H1 (cell line): ENCODE measurements around the gene RASGRF1. TPM values are rescaled to one million over a fixed set of nuclear protein-coding genes. Genes with fewer than 3 reads are reported as not detected.

Experiments
- CTCF ChIA-PET: fragments of 300-600 bp; sonication (Branson Sonifier 250); formaldehyde crosslinking; loops from one replicate; lab custom pipeline; 2021; ENCODE audit not compliant: partially characterized antibody; lab: Charles Lee
- POLR2A ChIA-PET: fragments of 300-600 bp; sonication (Branson Sonifier 250); formaldehyde crosslinking; loops from one replicate; lab custom pipeline; 2021; ENCODE audit warnings: inconsistent platforms; ENCODE audit not compliant: partially characterized antibody; lab: Charles Lee
- DNase-seq, 2 experiments: peaks; one replicate each; pipeline versions ENCODE4 v3.0.0 to v3.0.0-alpha.2; 2010 to 2022; ENCODE audit warnings: low spot score in 2 of 2, low read depth in 1 of 2, mixed read lengths in 1 of 2
- FAIRE-seq: peaks from 2 replicates; lab custom pipeline; 2011; peaks lifted over from hg19 to GRCh38; lab: Jason Lieb, UNC
- H2AFZ ChIP-seq: 2 replicates; pipeline ENCODE4 v1.8.1; 2012; ENCODE audit warnings: low read length, inconsistent platforms
- H2AK5ac ChIP-seq: 2 replicates; pipeline ENCODE4 v1.6.1; 2013; ENCODE audit warnings: low read depth, low read length
- H2BK120ac ChIP-seq: replicated peaks from 2 replicates; pipeline ENCODE3; 2013; ENCODE audit warnings: low read depth, low read length, inconsistent platforms
- H2BK12ac ChIP-seq: 2 replicates; pipeline ENCODE4 v1.6.1; 2013; ENCODE audit warnings: low read depth, low read length
- H2BK15ac ChIP-seq: 2 replicates; pipeline ENCODE4 v1.6.1; 2013; ENCODE audit warnings: low read length
- H2BK20ac ChIP-seq: 2 replicates; pipeline ENCODE4 v1.6.1; 2013; ENCODE audit warnings: low read length
- H2BK5ac ChIP-seq: 2 replicates; pipeline ENCODE4 v1.6.1; 2013; ENCODE audit warnings: low read depth, low read length
- H3K14ac ChIP-seq: 2 replicates; pipeline ENCODE4 v1.6.1; 2013; ENCODE audit warnings: inconsistent platforms; ENCODE audit not compliant: insufficient read length
- H3K18ac ChIP-seq: 2 replicates; pipeline ENCODE4 v1.6.1; 2013; ENCODE audit warnings: low read length; ENCODE audit errors: extremely low read depth
- H3K23ac ChIP-seq: 2 replicates; pipeline ENCODE4 v1.6.1; 2013; ENCODE audit warnings: inconsistent platforms; ENCODE audit not compliant: insufficient read length
- H3K23me2 ChIP-seq: 2 replicates; pipeline ENCODE4 v1.6.1; 2013; ENCODE audit warnings: low read depth, low read length
- H3K27ac ChIP-seq: 2 replicates; pipeline ENCODE4 v1.6.1; 2011; ENCODE audit warnings: low read depth, low read length, inconsistent platforms
- H3K27me3 ChIP-seq, 4 experiments: replicated peaks in 1 of 4; 1 replicate in 1 of 4; 2 replicates in 3 of 4; pipeline versions ENCODE4 v1.6.1 to v1.8.1; 2011 to 2013; ENCODE audit warnings: low read length in 3 of 4, mild to moderate bottlenecking in 3 of 4, inconsistent platforms in 2 of 4, mixed read lengths in 2 of 4, moderate library complexity in 1 of 4; ENCODE audit not compliant: control insufficient read depth in 3 of 4, insufficient read depth in 3 of 4; ENCODE audit errors: extremely low read depth in 1 of 4
- H3K36me3 ChIP-seq, 4 experiments: 2 replicates each; pipeline versions ENCODE4 v1.6.1 to v1.8.1; 2011 to 2013; ENCODE audit warnings: mild to moderate bottlenecking in 4 of 4, low read length in 3 of 4, moderate library complexity in 2 of 4, control low read depth in 1 of 4, inconsistent platforms in 1 of 4; ENCODE audit not compliant: insufficient read depth in 4 of 4, control insufficient read depth in 2 of 4
- H3K4ac ChIP-seq: replicated peaks from 2 replicates; pipeline ENCODE3; 2013; ENCODE audit warnings: low read length, low read depth, mixed read lengths, inconsistent platforms; ENCODE audit not compliant: insufficient read length
- H3K4me1 ChIP-seq, 4 experiments: replicated peaks in 1 of 4; 1 replicate in 1 of 4; 2 replicates in 3 of 4; pipeline versions ENCODE4 v1.6.1 to v1.8.1; 2011 to 2013; ENCODE audit warnings: low read length in 3 of 4, inconsistent platforms in 2 of 4, mixed read lengths in 1 of 4; ENCODE audit not compliant: insufficient read depth in 4 of 4, control insufficient read depth in 3 of 4
- H3K4me2 ChIP-seq, 2 experiments: 2 replicates each; pipeline versions ENCODE4 v1.6.1 to v1.8.1; 2011 to 2013; ENCODE audit warnings: low read depth in 2 of 2, low read length in 2 of 2, control low read depth in 1 of 2, inconsistent platforms in 1 of 2, mild to moderate bottlenecking in 1 of 2; ENCODE audit not compliant: insufficient read depth in 1 of 2
- H3K4me3 ChIP-seq, 4 experiments: fragments of 200-600, 300-600 bp in 1 of 4; sonication (generic), shearing (Covaris generic), sonication (Bioruptor Twin) in 1 of 4; 2 replicates each; pipeline versions ENCODE4 v1.5.1 to v1.8.1; 2011 to 2016; ENCODE audit warnings: low read length in 4 of 4, low read depth in 3 of 4, control low read depth in 2 of 4, inconsistent platforms in 2 of 4, mild to moderate bottlenecking in 2 of 4, mixed read lengths in 1 of 4, moderate library complexity in 1 of 4; ENCODE audit not compliant: insufficient read depth in 2 of 4; ENCODE audit errors: extremely low read depth in 1 of 4
- H3K56ac ChIP-seq: replicated peaks from 2 replicates; pipeline ENCODE3; 2013; ENCODE audit warnings: low read depth, mild to moderate bottlenecking, mixed read lengths, low read length, inconsistent platforms; ENCODE audit not compliant: insufficient read length
- H3K79me1 ChIP-seq: 2 replicates; pipeline ENCODE4 v1.6.1; 2013; ENCODE audit warnings: low read depth, low read length, control low read depth
- H3K79me2 ChIP-seq, 2 experiments: 2 replicates each; pipeline versions ENCODE4 v1.6.1 to v1.8.1; 2012 to 2013; ENCODE audit warnings: low read length in 2 of 2, mild to moderate bottlenecking in 2 of 2, inconsistent platforms in 1 of 2; ENCODE audit not compliant: insufficient read depth in 2 of 2, control insufficient read depth in 1 of 2
- H3K9ac ChIP-seq, 4 experiments: replicated peaks in 1 of 4; 1 replicate in 1 of 4; 2 replicates in 3 of 4; pipeline versions ENCODE4 v1.6.1 to v1.8.1; 2011 to 2013; ENCODE audit warnings: low read depth in 3 of 4, low read length in 3 of 4, control low read depth in 2 of 4, mild to moderate bottlenecking in 2 of 4, moderate library complexity in 2 of 4, inconsistent platforms in 1 of 4; ENCODE audit errors: extremely low read depth in 1 of 4
- H3K9me3 ChIP-seq, 2 experiments: 2 replicates each; pipeline versions ENCODE4 v1.6.1 to v1.8.1; 2012 to 2013; ENCODE audit warnings: mild to moderate bottlenecking in 2 of 2, moderate library complexity in 2 of 2, control low read depth in 1 of 2, inconsistent platforms in 1 of 2, low read depth in 1 of 2, low read length in 1 of 2, mixed read lengths in 1 of 2; ENCODE audit not compliant: insufficient read depth in 2 of 2
- H4K20me1 ChIP-seq, 2 experiments: replicated peaks in 1 of 2; 2 replicates each; pipeline versions ENCODE3 to v1.8.1; 2011 to 2013; ENCODE audit warnings: inconsistent platforms in 2 of 2, low read length in 2 of 2, mild to moderate bottlenecking in 1 of 2; ENCODE audit not compliant: insufficient read depth in 2 of 2, control insufficient read depth in 1 of 2
- H4K5ac ChIP-seq: 2 replicates; pipeline ENCODE4 v1.6.1; 2013; ENCODE audit warnings: low read length, low read depth, mixed read lengths, inconsistent platforms; ENCODE audit not compliant: insufficient read length
- H4K8ac ChIP-seq: 2 replicates; pipeline ENCODE4 v1.8.0; 2013; ENCODE audit warnings: mild to moderate bottlenecking, moderate library complexity, low read length, inconsistent platforms; ENCODE audit not compliant: insufficient read depth; ENCODE audit errors: extremely low read depth
- H4K91ac ChIP-seq: replicated peaks from 2 replicates; pipeline ENCODE3; 2013; ENCODE audit warnings: low read length, mixed read lengths, inconsistent platforms; ENCODE audit not compliant: insufficient read length
- ATF3 ChIP-seq: IDR thresholded peaks from 2 replicates; pipeline ENCODE4 v1.6.1; 2011; ENCODE audit warnings: low read depth, mild to moderate bottlenecking, low read length; ENCODE audit not compliant: insufficient read depth
- BRCA1 ChIP-seq: IDR thresholded peaks from 2 replicates; pipeline ENCODE4 v1.6.1; 2012; ENCODE audit warnings: low read depth, low read length, improper control_type of control experiment
- CTCF ChIP-seq, 3 experiments: IDR thresholded peaks; 1 replicate in 2 of 3; 2 replicates in 1 of 3; pipeline versions ENCODE4 v1.5.1 to v1.6.1; 2011; ENCODE audit warnings: low read length in 3 of 3, mild to moderate bottlenecking in 3 of 3, inconsistent platforms in 2 of 3, low read depth in 1 of 3, moderate library complexity in 1 of 3; ENCODE audit not compliant: insufficient read depth in 1 of 3; ENCODE audit errors: control extremely low read depth in 1 of 3
- MAFK ChIP-seq: IDR thresholded peaks from 2 replicates; pipeline ENCODE4 v1.6.1; 2012; ENCODE audit warnings: low read depth, mild to moderate bottlenecking, improper control_type of control experiment, low read length
- PHF8 ChIP-seq: fragments of 200-600 bp; sonication (generic); conservative IDR thresholded peaks from 2 replicates; pipeline ENCODE4 v1.7.1; 2012; ENCODE audit warnings: low read depth, mild to moderate bottlenecking, inconsistent platforms, low read length, moderate library complexity
- POU5F1 ChIP-seq: IDR thresholded peaks from 2 replicates; pipeline ENCODE4 v1.6.1; 2011; ENCODE audit warnings: low read depth, mild to moderate bottlenecking, low read length, moderate library complexity
- RXRA ChIP-seq: IDR thresholded peaks from 2 replicates; pipeline ENCODE4 v1.6.1; 2011; ENCODE audit warnings: low read depth, mild to moderate bottlenecking, low read length, moderate library complexity; ENCODE audit not compliant: insufficient read depth
- SIN3A ChIP-seq, 2 experiments: IDR thresholded peaks in 1 of 2; conservative IDR thresholded peaks in 1 of 2; 2 replicates each; pipeline ENCODE4 v1.6.1; 2011 to 2012; ENCODE audit warnings: low read length in 2 of 2, improper control_type of control experiment in 1 of 2, low read depth in 1 of 2, mild to moderate bottlenecking in 1 of 2
- SP2 ChIP-seq: IDR thresholded peaks from 2 replicates; pipeline ENCODE4 v1.6.1; 2012; ENCODE audit warnings: mild to moderate bottlenecking, low read length, inconsistent platforms
- TAF7 ChIP-seq: optimal IDR thresholded peaks from 2 replicates; pipeline ENCODE3; 2011; ENCODE audit warnings: low read depth, mild to moderate bottlenecking, inconsistent platforms, low read length, moderate library complexity, borderline replicate concordance
- YY1 ChIP-seq: IDR thresholded peaks from 2 replicates; pipeline ENCODE4 v1.6.1; 2011; ENCODE audit warnings: low read depth, mild to moderate bottlenecking, low read length
- WGBS, 2 experiments: shearing (Covaris generic) in 1 of 2; methylation state at CpG; one replicate each; pipeline versions ENCODE4 v1.1.6 to v1.1.7; 2013 to 2015; ENCODE audit warnings: low lambda C conversion rate in 2 of 2, mixed read lengths in 2 of 2, inconsistent platforms in 1 of 2, low coverage in 1 of 2, missing lambda C conversion rate in 1 of 2; ENCODE audit not compliant: insufficient replicate concordance in 2 of 2, insufficient coverage in 1 of 2, insufficient read length in 1 of 2; ENCODE audit errors: extremely low coverage in 1 of 2, missing lambda C conversion rate in 1 of 2; 5-methylcytosine and 5-hydroxymethylcytosine counted together
- polyA plus RNA-seq, 7 experiments: library from polyadenylated mRNA; depleted of rRNA in 3 of 7; stranded (reverse) in 5 of 7; unstranded in 2 of 7; fragments of >200 nt in 5 of 7; fragments of 200-250 nt in 2 of 7; gene quantifications; 1 replicate in 5 of 7; 2 replicates in 1 of 7; 4 replicates in 1 of 7; pipeline versions ENCODE4 v1.2.1 to v1.2.3, GENCODE V29; 2011 to 2013; ENCODE audit warnings: missing spikeins in 2 of 7, mixed read lengths in 2 of 7
- total RNA-seq: library from RNA; stranded (reverse); fragmentation: NEBNext Ultra II Directional; extraction: Animal tissue kit (Norgen Biotek cat#: 25700); gene quantifications from 2 replicates; pipeline ENCODE4 v1.2.1, GENCODE V29; 2021

Gene RASGRF1
- total and polyA plus RNA-seq, 2 of the 8 experiments (the other 6 are each of a cell fraction or from before 2014, with no cell fraction given), result 0.42 to 0.67 TPM

- Histone ChIP-seq H3K4me1 (no peaks in the 10 kb centered on the region), H4K5ac (no peak overlapping the region), H3K27me3 (no peaks in the 10 kb centered on the region), H2BK120ac (no peak overlapping the region), H3K23ac (no peak overlapping the region), H3K4me3 (no peak overlapping the region), H2BK5ac (no peak overlapping the region), H2BK20ac (no peak overlapping the region), H3K36me3 (no peaks in the 10 kb centered on the region), H4K91ac (no peak overlapping the region), H3K79me1 (no peaks in the 10 kb centered on the region), H4K20me1 (no peaks in the 10 kb centered on the region), H3K23me2 (no peaks in the 10 kb centered on the region), H2BK12ac (no peak overlapping the region), H2AFZ (no peak overlapping the region), H4K8ac (no peak overlapping the region), H3K14ac (no peak overlapping the region), H3K27ac (no peak overlapping the region), H3K9ac (no peak overlapping the region), H3K56ac (no peak overlapping the region), H2BK15ac (no peak overlapping the region), H2AK5ac (no peak overlapping the region), H3K18ac (no peak overlapping the region), H3K4ac (no peak overlapping the region), H3K9me3 (no peaks in the 10 kb centered on the region), H3K79me2 (no peaks in the 10 kb centered on the region), H3K4me2 (no peak overlapping the region)
- ChIA-PET CTCF (interaction anchor here (0.6 to 3.2 kb wide), 3 partner anchors 18 to 88 kb away, joined by 3 to 12 read pairs (median 3); no protein-coding TSS in a partner anchor), POLR2A (no interaction called here)
- WGBS, 2 experiments, result 75% methylated on average over 5 of the region's 5 CpGs; no CpG with 5 or more reads in 1 of the 2 experiments
- no peak for FAIRE-seq
- DNase-seq, result no peak
- TF ChIP-seq MAFK, result no peak
- TF ChIP-seq ATF3, result no peak
- no peak for TF ChIP-seq TAF7
- no peak for TF ChIP-seq SP2
- TF ChIP-seq RXRA, result no peak
- TF ChIP-seq POU5F1, result no peak
- no peak for TF ChIP-seq BRCA1
- TF ChIP-seq PHF8, result no peak
- TF ChIP-seq YY1, result no peak
- TF ChIP-seq CTCF (IDR thresholded peaks at IDR 0.05; ENCODE audit: control extremely low read depth in 1 of 3, insufficient read depth in 1 of 3, low read depth in 1 of 3, low read length in 3 of 3), result no peak
- no peak for TF ChIP-seq SIN3A (conservative IDR thresholded peaks at IDR 0.05 in 1 of 2, IDR thresholded peaks at IDR 0.05 in 1 of 2; ENCODE audit: low read depth in 1 of 2, low read length in 2 of 2)
Observed at GRCh38 chr15:79122391-79122790, 31.8 kb upstream of the RASGRF1 start.
